Osteoblast (primary cell): ENCODE data around the gene RPUSD3. TPM values are rescaled to one million over a fixed set of nuclear protein-coding genes. Genes with fewer than 3 reads are reported as not detected.
A peak's percentile ranks its signal among the peaks of the same experiment; 100 is the strongest.

Experiments used
- DNase-seq: peaks from one replicate; pipeline ENCODE4 v3.0.0; 2011; ENCODE audit warnings: low spot score, mixed read lengths; ENCODE audit not compliant: insufficient read length; ENCODE audit errors: missing footprints
- H2AFZ ChIP-seq: 2 replicates; pipeline ENCODE4 v1.6.0; 2011; ENCODE audit warnings: mild to moderate bottlenecking, low read length
- H3K27ac ChIP-seq: 2 replicates; pipeline ENCODE4 v1.5.1; 2011; ENCODE audit warnings: mild to moderate bottlenecking, low read depth, low read length, moderate library complexity
- H3K27me3 ChIP-seq: 2 replicates; pipeline ENCODE4 v1.6.0; 2012; ENCODE audit warnings: mild to moderate bottlenecking, control low read depth, inconsistent platforms, low read length, moderate library complexity; ENCODE audit not compliant: insufficient read depth
- H3K36me3 ChIP-seq: 2 replicates; pipeline ENCODE4 v1.5.1; 2011; ENCODE audit warnings: mild to moderate bottlenecking, low read length, control low read depth, moderate library complexity; ENCODE audit not compliant: insufficient read depth
- H3K4me1 ChIP-seq: 2 replicates; pipeline ENCODE4 v1.5.1; 2011; ENCODE audit warnings: mild to moderate bottlenecking, low read length, control low read depth, moderate library complexity; ENCODE audit not compliant: insufficient read depth
- H3K4me2 ChIP-seq: 2 replicates; pipeline ENCODE4 v1.6.0; 2011; ENCODE audit warnings: mild to moderate bottlenecking, low read length; ENCODE audit not compliant: insufficient read depth
- H3K4me3 ChIP-seq: fragments of 200-600 bp; sonication (generic); 3 replicates; pipeline ENCODE4 v1.5.1; 2012; ENCODE audit warnings: mild to moderate bottlenecking, low read length, inconsistent platforms; ENCODE audit not compliant: insufficient read depth
- H3K79me2 ChIP-seq: 2 replicates; pipeline ENCODE4 v1.6.0; 2012; ENCODE audit warnings: mild to moderate bottlenecking, low read length, control low read depth, inconsistent platforms; ENCODE audit not compliant: insufficient read depth
- H3K9me3 ChIP-seq: 2 replicates; pipeline ENCODE4 v1.5.1; 2011; ENCODE audit warnings: low read depth, low read length, control low read depth
- H4K20me1 ChIP-seq: 2 replicates; pipeline ENCODE4 v1.6.0; 2012; ENCODE audit warnings: mild to moderate bottlenecking, low read length, control low read depth; ENCODE audit not compliant: insufficient read depth
- CTCF ChIP-seq: IDR thresholded peaks from 2 replicates; pipeline ENCODE4 v1.5.1; 2011; ENCODE audit warnings: mild to moderate bottlenecking, low read depth, low read length, moderate library complexity; ENCODE audit errors: extremely low read depth
- total RNA-seq: library from RNA; depleted of rRNA; stranded (reverse); fragments of >200 nt; gene quantifications from 2 replicates; pipeline ENCODE4 v1.2.3, GENCODE V29; 2012

The RPUSD3 gene
- total RNA-seq, 1 donor = 19.2 TPM

GRCh38 chr3:9820946-9821345 is 22.9 kb downstream of the RPUSD3 start:
- Histone ChIP-seq H3K4me3 (no peak overlapping the region), H4K20me1 (no peaks in the 10 kb centered on the region), H3K79me2 (no peaks in the 10 kb centered on the region), H3K36me3 (no peaks in the 10 kb centered on the region), H3K27ac (no peak overlapping the region), H3K4me2 (no peak overlapping the region), H3K9me3 (no peaks in the 10 kb centered on the region), H2AFZ (no peak overlapping the region), H3K4me1 (no peaks in the 10 kb centered on the region), H3K27me3 (no peaks in the 10 kb centered on the region)
- DNase-seq = peak; percentile 69
- TF ChIP-seq CTCF = peak; percentile 43

GRCh38 chr3:9820543-9820942 is 23.3 kb downstream of the RPUSD3 start:
- no peak overlapping the region for H3K4me2 ChIP-seq
- H3K4me1 ChIP-seq = no peaks in the 10 kb centered on the region
- H3K36me3 ChIP-seq = no peaks in the 10 kb centered on the region
- DNase-seq = no peak
- no peak overlapping the region for H3K27ac ChIP-seq
- H3K27me3 ChIP-seq = no peaks in the 10 kb centered on the region
- no peak overlapping the region for H2AFZ ChIP-seq
- TF ChIP-seq CTCF = no peak
- no peaks in the 10 kb centered on the region for H4K20me1 ChIP-seq
- no peaks in the 10 kb centered on the region for H3K9me3 ChIP-seq
- H3K4me3 ChIP-seq = no peak overlapping the region
- H3K79me2 ChIP-seq = no peaks in the 10 kb centered on the region

- Histone ChIP-seq H3K4me1 (no peaks in the 10 kb centered on the region), H3K27me3 (no peaks in the 10 kb centered on the region), H3K36me3 (peaks cover 1% of the 10 kb centered on the region), H3K79me2 (no peaks in the 10 kb centered on the region), H3K9me3 (no peaks in the 10 kb centered on the region), H4K20me1 (no peaks in the 10 kb centered on the region), H3K4me3 (no peak overlapping the region), H2AFZ (no peak overlapping the region), H3K27ac (no peak overlapping the region), H3K4me2 (no peak overlapping the region)
- no peak for TF ChIP-seq CTCF
- no peak for DNase-seq
These were observed 25.0 kb downstream of the RPUSD3 start for GRCh38 chr3:9818666-9819335.

- Histone ChIP-seq H3K79me2 (no peaks in the 10 kb centered on the region), H3K9me3 (no peaks in the 10 kb centered on the region), H3K4me1 (no peaks in the 10 kb centered on the region), H3K27ac (no peak overlapping the region), H3K36me3 (peaks cover 4% of the 10 kb centered on the region), H3K4me3 (no peak overlapping the region), H2AFZ (no peak overlapping the region), H4K20me1 (no peaks in the 10 kb centered on the region), H3K4me2 (no peak overlapping the region), H3K27me3 (no peaks in the 10 kb centered on the region)
- no peak for DNase-seq
- TF ChIP-seq CTCF = no peak
These were observed 26.4 kb downstream of the RPUSD3 start for GRCh38 chr3:9817436-9817835.
